GM18502 (cell line): ENCODE data around the gene TPSD1.
"Not testable (repeated sequence)": the region's sequence is repeated elsewhere in the genome, so short reads cannot be mapped to it uniquely, and the experiment has no call there.

Experiments
- ATAC-seq: cut with Tn5 transposase; IDR thresholded peaks from one replicate; pipeline ENCODE4 v1.9.1; 2021; ENCODE audit warnings: mild to moderate bottlenecking; ENCODE audit not compliant: unreplicated experiment, poor library complexity

The TPSD1 gene

GRCh38 chr16:1278477-1278876 lies 22.6 kb downstream of the TPSD1 start:
- no peak for ATAC-seq

- ATAC-seq: no peak
Observed at GRCh38 chr16:1279081-1279944, 23.4 kb downstream of the TPSD1 start.

GRCh38 chr16:1279945-1280589 lies 24.2 kb downstream of the TPSD1 start:
- ATAC-seq: no peak

- no peak for ATAC-seq
Observed at GRCh38 chr16:1280783-1281182, 24.9 kb downstream of the TPSD1 start.

- no peak for ATAC-seq
Observed at GRCh38 chr16:1281517-1281916, 25.6 kb downstream of the TPSD1 start.

GRCh38 chr16:1282324-1282973 lies 26.6 kb downstream of the TPSD1 start:
- no peak for ATAC-seq

GRCh38 chr16:1283296-1283695 lies 27.4 kb downstream of the TPSD1 start:
- ATAC-seq: no peak

- no peak for ATAC-seq
Observed at GRCh38 chr16:1283996-1284616, 28.2 kb downstream of the TPSD1 start.

GRCh38 chr16:1285669-1286512 lies 30.0 kb downstream of the TPSD1 start:
- no peak for ATAC-seq

- no peak for ATAC-seq
Observed at GRCh38 chr16:1286513-1287094, 30.7 kb downstream of the TPSD1 start.

GRCh38 chr16:1287982-1288670 lies 32.3 kb downstream of the TPSD1 start:
- ATAC-seq: no peak

- ATAC-seq: no peak
Observed at GRCh38 chr16:1288813-1289476, 33.1 kb downstream of the TPSD1 start.

GRCh38 chr16:1289477-1289866 lies 33.6 kb downstream of the TPSD1 start:
- no peak for ATAC-seq

- ATAC-seq: no peak
Observed at GRCh38 chr16:1290063-1290501, 34.2 kb downstream of the TPSD1 start.

GRCh38 chr16:1290860-1291575 lies 35.1 kb downstream of the TPSD1 start:
- no peak for ATAC-seq

- ATAC-seq: no peak
Observed at GRCh38 chr16:1291576-1291974, 35.7 kb downstream of the TPSD1 start.

GRCh38 chr16:1292208-1292607 lies 36.3 kb downstream of the TPSD1 start:
- ATAC-seq: not testable (repeated sequence)

GRCh38 chr16:1292808-1293207 lies 36.9 kb downstream of the TPSD1 start:
- ATAC-seq: not testable (repeated sequence)
